AG04449 (cell line): ENCODE measurements around the gene OSBPL3.

Experiments
- CTCF ChIA-PET: fragments of 350-600 bp; formaldehyde crosslinking; extraction: SDS; loops from one replicate; lab custom pipeline; 2021; ENCODE audit warnings: antibody characterized with exemption; lab: Yijun Ruan, JAX
- POLR2A ChIA-PET: fragments of 400-600, 350-600 bp; formaldehyde crosslinking; extraction: SDS; loops from one replicate; lab custom pipeline; 2020; ENCODE audit warnings: antibody characterized with exemption, inconsistent platforms; lab: Yijun Ruan, JAX
- DNase-seq: peaks from one replicate; pipeline ENCODE4 v3.0.0-alpha.2; 2010; ENCODE audit warnings: low read depth, low spot score
- H3K4me3 ChIP-seq: 2 replicates; pipeline ENCODE4 v1.5.1; 2011; ENCODE audit warnings: low read depth, mild to moderate bottlenecking, control low read depth, low read length
- CTCF ChIP-seq: IDR thresholded peaks from one replicate; pipeline ENCODE4 v1.5.1; 2011; ENCODE audit warnings: mild to moderate bottlenecking, moderate library complexity, low read length, control low read depth, inconsistent platforms; ENCODE audit not compliant: insufficient read depth; ENCODE audit errors: missing control alignments

The OSBPL3 gene

GRCh38 chr7:24783698-24784097, 196.3 kb downstream of the OSBPL3 start:
- TF ChIP-seq CTCF = no peak
- CTCF ChIA-PET = interaction anchor here (1.3 to 1.6 kb wide), 2 partner anchors 29 to 309 kb away, joined by 6 to 7 read pairs; no protein-coding TSS in a partner anchor
- no peak for DNase-seq
- POLR2A ChIA-PET = interaction anchor here (1.0 kb wide), 1 partner anchor 341 kb away, joined by 4 read pairs; no protein-coding TSS in a partner anchor
- H3K4me3 ChIP-seq = no peak overlapping the region

GRCh38 chr7:24781106-24781505, 198.9 kb downstream of the OSBPL3 start:
- TF ChIP-seq CTCF = no peak
- POLR2A ChIA-PET = no interaction called here
- CTCF ChIA-PET = interaction anchor here (0.8 to 2.1 kb wide), 5 partner anchors 31 to 312 kb away, joined by 3 to 7 read pairs (median 4); no protein-coding TSS in a partner anchor
- no peak overlapping the region for H3K4me3 ChIP-seq
- DNase-seq = no peak

- H3K4me3 ChIP-seq = no peak overlapping the region
- no peak for TF ChIP-seq CTCF
- no peak for DNase-seq
- POLR2A ChIA-PET = interaction anchor here (1.2 to 1.5 kb wide), 2 partner anchors 22 to 200 kb away, joined by 4 to 5 read pairs; partner anchors contain the start of gene GSDME
- CTCF ChIA-PET = interaction anchor here (0.8 to 4.0 kb wide), 3 partner anchors 22 to 319 kb away, joined by 3 to 24 read pairs (median 13); no protein-coding TSS in a partner anchor
Observed at GRCh38 chr7:24779283-24779655, 200.7 kb downstream of the OSBPL3 start.

- ChIA-PET POLR2A (interaction anchor here (1.2 to 1.5 kb wide), 2 partner anchors 21 to 200 kb away, joined by 4 to 5 read pairs; partner anchors contain the start of gene GSDME), CTCF (interaction anchor here (0.7 to 4.0 kb wide), 7 partner anchors 21 to 319 kb away, joined by 3 to 24 read pairs (median 7); no protein-coding TSS in a partner anchor)
- TF ChIP-seq CTCF = no peak
- peak; percentile 77 for DNase-seq
- no peak overlapping the region for H3K4me3 ChIP-seq
Observed at GRCh38 chr7:24778543-24779282, 201.3 kb downstream of the OSBPL3 start.

GRCh38 chr7:24777806-24778205, 202.2 kb downstream of the OSBPL3 start:
- H3K4me3 ChIP-seq = no peak overlapping the region
- no peak for TF ChIP-seq CTCF
- ChIA-PET POLR2A (interaction anchor here (1.5 kb wide), 1 partner anchor 20 kb away, joined by 5 read pairs; the partner anchor contains the start of gene GSDME), CTCF (interaction anchor here (0.8 to 4.0 kb wide), 8 partner anchors 14 to 320 kb away, joined by 3 to 24 read pairs (median 6); no protein-coding TSS in a partner anchor)
- no peak for DNase-seq

- no peak for TF ChIP-seq CTCF
- H3K4me3 ChIP-seq = no peak overlapping the region
- ChIA-PET CTCF (interaction anchor here (1.2 to 1.3 kb wide), 2 partner anchors 320 to 324 kb away, joined by 4 read pairs; no protein-coding TSS in a partner anchor), POLR2A (no interaction called here)
- no peak for DNase-seq
Observed at GRCh38 chr7:24773646-24774045, 206.3 kb downstream of the OSBPL3 start.
